ENCODE results near the gene TMEM200A. TPM values are rescaled to one million over a fixed set of nuclear protein-coding genes. Genes with fewer than 3 reads are reported as not detected.

The TMEM200A gene
- total and polyA plus RNA-seq, 2 donors (not counting 1 experiment from before 2014, with no cell fraction given), result 0.13 to 0.37 TPM

DNA sequence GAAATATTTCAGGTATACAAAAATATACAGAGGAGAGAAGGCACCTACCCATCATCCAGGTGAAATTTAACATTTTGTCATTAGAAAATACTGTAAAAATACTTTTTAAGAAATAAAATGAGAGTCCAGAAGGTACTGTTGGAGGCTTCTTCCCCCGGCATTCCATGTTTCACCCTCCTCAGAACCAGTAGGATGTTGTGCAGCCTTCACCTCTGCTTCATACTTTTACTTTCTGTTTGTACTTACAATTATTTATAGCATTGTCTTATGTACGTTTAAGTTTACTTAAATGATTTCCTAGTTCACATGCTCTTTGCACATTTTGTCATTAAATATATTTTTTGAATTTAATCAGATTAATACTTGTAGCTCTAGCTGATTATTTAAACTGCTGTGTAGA is 30.9 kb downstream of the TMEM200A start:
- no peak for TF ChIP-seq EZH2 (IDR thresholded peaks at IDR 0.05; ENCODE audit: borderline replicate concordance, insufficient read depth, low read depth, low read length, poor library complexity, severe bottlenecking)
- TF ChIP-seq, protein P1, sequence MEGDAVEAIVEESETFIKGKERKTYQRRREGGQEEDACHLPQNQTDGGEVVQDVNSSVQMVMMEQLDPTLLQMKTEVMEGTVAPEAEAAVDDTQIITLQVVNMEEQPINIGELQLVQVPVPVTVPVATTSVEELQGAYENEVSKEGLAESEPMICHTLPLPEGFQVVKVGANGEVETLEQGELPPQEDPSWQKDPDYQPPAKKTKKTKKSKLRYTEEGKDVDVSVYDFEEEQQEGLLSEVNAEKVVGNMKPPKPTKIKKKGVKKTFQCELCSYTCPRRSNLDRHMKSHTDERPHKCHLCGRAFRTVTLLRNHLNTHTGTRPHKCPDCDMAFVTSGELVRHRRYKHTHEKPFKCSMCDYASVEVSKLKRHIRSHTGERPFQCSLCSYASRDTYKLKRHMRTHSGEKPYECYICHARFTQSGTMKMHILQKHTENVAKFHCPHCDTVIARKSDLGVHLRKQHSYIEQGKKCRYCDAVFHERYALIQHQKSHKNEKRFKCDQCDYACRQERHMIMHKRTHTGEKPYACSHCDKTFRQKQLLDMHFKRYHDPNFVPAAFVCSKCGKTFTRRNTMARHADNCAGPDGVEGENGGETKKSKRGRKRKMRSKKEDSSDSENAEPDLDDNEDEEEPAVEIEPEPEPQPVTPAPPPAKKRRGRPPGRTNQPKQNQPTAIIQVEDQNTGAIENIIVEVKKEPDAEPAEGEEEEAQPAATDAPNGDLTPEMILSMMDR (IDR thresholded peaks at IDR 0.05), result no peak
- H4K20me1 ChIP-seq (ENCODE audit: control insufficient read depth, insufficient read depth, low read length, poor library complexity, severe bottlenecking), result no peaks in the 10 kb centered on the region
- DNase-seq, result no peak
- no peaks in the 10 kb centered on the region for H3K79me2 ChIP-seq (ENCODE audit: control insufficient read depth, insufficient read depth, low read length)
- no peak overlapping the region for H3K27ac ChIP-seq (ENCODE audit: low read length in 2 of 2)
- H3K4me2 ChIP-seq (replicated peaks; ENCODE audit: low read depth, low read length, poor library complexity, severe bottlenecking), result peak overlapping the region; percentile 63
- no peak overlapping the region for H3K27ac Mint-ChIP-seq
- peak overlapping the region; percentile 65 for H3K4me3 Mint-ChIP-seq
- peaks cover 7% of the 10 kb centered on the region for H3K9me3 Mint-ChIP-seq (ENCODE audit: insufficient read depth)
- POLR2A ChIA-PET, result no interaction called here
- no peaks in the 10 kb centered on the region for H3K27me3 ChIP-seq (replicated peaks in 1 of 4; ENCODE audit: control extremely low read depth in 1 of 4, control insufficient read depth in 3 of 4, insufficient read depth in 4 of 4, low read length in 3 of 4)
- no peaks in the 10 kb centered on the region for H3K4me1 ChIP-seq (ENCODE audit: control insufficient read depth in 2 of 2, insufficient read depth in 2 of 2, low read length in 2 of 2)
- peak overlapping the region in 2 of 5 experiments; percentile 31 to 55 for H3K4me3 ChIP-seq (ENCODE audit: control extremely low read depth in 1 of 5, extremely low read depth in 1 of 5, insufficient read depth in 1 of 5, low read depth in 2 of 5, low read length in 4 of 5)
- CTCF ChIA-PET, result no interaction called here
- intact Hi-C loops (cut with micrococcal nuclease), result no loop called here
- peak overlapping the region; percentile 57 for H3K9ac ChIP-seq (ENCODE audit: low read length)
- H3K27me3 Mint-ChIP-seq, result no peaks in the 10 kb centered on the region
- H3K9me3 ChIP-seq (ENCODE audit: control extremely low read depth in 1 of 3, control insufficient read depth in 2 of 3, insufficient read depth in 1 of 3, low read length in 2 of 3), result no peaks in the 10 kb centered on the region
- no peaks in the 10 kb centered on the region for H3K36me3 ChIP-seq (replicated peaks in 1 of 2; ENCODE audit: control extremely low read depth in 1 of 2, control insufficient read depth in 1 of 2, extremely low read depth in 1 of 2, insufficient read depth in 2 of 2, low read length in 1 of 2)
- no CpG with 5 or more reads among the region's 2 CpGs for WGBS (ENCODE audit: insufficient coverage)
- peaks cover 9% of the 10 kb centered on the region for H3K4me1 Mint-ChIP-seq
- H2AFZ ChIP-seq (ENCODE audit: insufficient read depth, low read depth, low read length, poor library complexity, severe bottlenecking), result peak overlapping the region; percentile 35
- ATAC-seq (ENCODE audit: low read depth), result no peak

DNA sequence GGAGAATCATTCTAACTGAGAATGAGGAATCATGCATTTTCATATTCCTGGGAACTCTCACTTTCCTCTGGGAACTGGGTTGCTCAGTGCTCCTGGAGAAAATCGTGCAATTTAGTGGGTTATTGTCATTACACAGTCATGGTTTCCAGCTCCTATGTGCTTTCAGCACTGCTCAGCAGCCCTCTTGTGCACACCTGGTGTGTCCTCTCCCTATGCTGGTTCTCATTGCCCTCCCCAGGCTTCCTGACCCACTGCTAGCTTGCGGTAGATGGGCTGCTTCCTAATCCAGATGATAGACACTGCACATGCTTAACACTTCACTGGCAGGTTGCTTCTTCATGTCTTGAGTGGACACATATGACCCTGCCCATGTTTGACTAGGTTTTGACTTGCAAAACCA is 39.7 kb downstream of the TMEM200A start:
- intact Hi-C loops (cut with micrococcal nuclease), result no loop called here
- no peak overlapping the region for H3K27ac Mint-ChIP-seq

More for the DNA sequence above, 39.7 kb downstream of the TMEM200A start:
- POLR2A ChIA-PET, result no interaction called here
- no peak overlapping the region for H3K4me3 Mint-ChIP-seq
- WGBS (ENCODE audit: insufficient coverage), result 37% methylated on average over 2 of the region's 2 CpGs
- TF ChIP-seq, protein P1 (IDR thresholded peaks at IDR 0.05), result no peak
- TF ChIP-seq EZH2 (IDR thresholded peaks at IDR 0.05; ENCODE audit: borderline replicate concordance, insufficient read depth, low read depth, low read length, poor library complexity, severe bottlenecking), result no peak
- Histone ChIP-seq H3K27me3 (replicated peaks in 1 of 4; ENCODE audit: control extremely low read depth in 1 of 4, control insufficient read depth in 3 of 4, insufficient read depth in 4 of 4, low read length in 3 of 4) (no peaks in the 10 kb centered on the region), H3K4me2 (replicated peaks; ENCODE audit: low read depth, low read length, poor library complexity, severe bottlenecking) (no peak overlapping the region), H3K9me3 (ENCODE audit: control extremely low read depth in 1 of 3, control insufficient read depth in 2 of 3, insufficient read depth in 1 of 3, low read length in 2 of 3) (no peaks in the 10 kb centered on the region), H4K20me1 (ENCODE audit: control insufficient read depth, insufficient read depth, low read length, poor library complexity, severe bottlenecking) (no peaks in the 10 kb centered on the region), H3K4me3 (ENCODE audit: control extremely low read depth in 1 of 5, extremely low read depth in 1 of 5, insufficient read depth in 1 of 5, low read depth in 2 of 5, low read length in 4 of 5) (no peak overlapping the region), H3K4me1 (ENCODE audit: control insufficient read depth in 2 of 2, insufficient read depth in 2 of 2, low read length in 2 of 2) (no peaks in the 10 kb centered on the region), H3K27ac (ENCODE audit: low read length in 2 of 2) (no peak overlapping the region), H3K36me3 (replicated peaks in 1 of 2; ENCODE audit: control extremely low read depth in 1 of 2, control insufficient read depth in 1 of 2, extremely low read depth in 1 of 2, insufficient read depth in 2 of 2, low read length in 1 of 2) (no peaks in the 10 kb centered on the region), H2AFZ (ENCODE audit: insufficient read depth, low read depth, low read length, poor library complexity, severe bottlenecking) (no peak overlapping the region), H3K79me2 (ENCODE audit: control insufficient read depth, insufficient read depth, low read length) (no peaks in the 10 kb centered on the region), H3K9ac (ENCODE audit: low read length) (no peak overlapping the region)
- H3K4me1 Mint-ChIP-seq, result no peaks in the 10 kb centered on the region
- H3K27me3 Mint-ChIP-seq, result peaks cover 3% of the 10 kb centered on the region
- peaks cover 2% of the 10 kb centered on the region for H3K9me3 Mint-ChIP-seq (ENCODE audit: insufficient read depth)
- no peak for ATAC-seq (ENCODE audit: low read depth)
- CTCF ChIA-PET, result no interaction called here
- no peak for DNase-seq
